Measurements from ENCODE around the gene ADO. TPM values are rescaled to one million over a fixed set of nuclear protein-coding genes. Genes with fewer than 3 reads are reported as not detected.

ADO gene
- total and polyA plus RNA-seq, 2 donors (not counting 3 experiments of a cell fraction or from before 2014, with no cell fraction given): 6.5 to 14.5 TPM

DNA sequence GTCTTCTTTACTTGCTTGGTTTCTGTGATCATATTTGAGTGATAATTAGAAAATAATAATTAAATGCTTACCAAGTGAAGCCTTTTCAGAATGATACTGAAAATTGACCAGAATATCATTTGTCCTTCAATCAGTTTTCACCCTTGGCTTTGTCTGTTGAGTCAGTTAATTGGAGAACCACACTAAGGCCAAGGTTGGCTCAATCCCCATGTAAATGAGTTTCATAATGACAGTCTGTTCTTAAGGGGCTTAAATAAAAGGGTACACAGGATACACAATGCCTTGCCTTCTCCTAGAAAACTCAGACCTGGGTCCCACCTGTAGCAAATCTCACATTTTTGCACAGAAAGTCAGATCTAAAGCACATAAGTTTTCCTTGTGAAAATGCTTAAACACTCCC is 42.9 kb downstream of the ADO start:
- Histone ChIP-seq H3K9me3 (replicated peaks; ENCODE audit: control insufficient read depth, insufficient read depth, low read length) (no peaks in the 10 kb centered on the region), H3K4me2 (ENCODE audit: insufficient read depth, low read length) (no peak overlapping the region), H3K27ac (ENCODE audit: insufficient read depth, low read depth, low read length) (no peak overlapping the region), H3K9ac (replicated peaks; ENCODE audit: extremely low read depth, insufficient read depth, low read length) (no peak overlapping the region), H3K79me2 (ENCODE audit: control insufficient read depth, insufficient read depth, low read length) (no peaks in the 10 kb centered on the region), H3K9me1 (replicated peaks; ENCODE audit: control insufficient read depth, extremely low read depth, insufficient read depth, low read length) (no peaks in the 10 kb centered on the region), H3K4me1 (ENCODE audit: control insufficient read depth, extremely low read depth, insufficient read depth, low read length) (no peaks in the 10 kb centered on the region), H2AFZ (ENCODE audit: low read depth, low read length) (no peak overlapping the region), H3K4me3 (replicated peaks in 1 of 3; ENCODE audit: insufficient read depth in 1 of 3, low read depth in 1 of 3, low read length in 3 of 3) (no peak overlapping the region), H3K36me3 (ENCODE audit: control insufficient read depth in 2 of 2, extremely low read depth in 1 of 2, insufficient read depth in 2 of 2, low read length in 2 of 2) (no peaks in the 10 kb centered on the region), H3K27me3 (ENCODE audit: control insufficient read depth in 2 of 2, insufficient read depth in 2 of 2, low read length in 2 of 2) (no peaks in the 10 kb centered on the region), H4K20me1 (replicated peaks; ENCODE audit: control insufficient read depth, extremely low read depth, insufficient read depth, low read length) (no peaks in the 10 kb centered on the region)
- intact Hi-C loops (cut with micrococcal nuclease): no loop called here
- FAIRE-seq (no peak), DNase-seq (ENCODE audit: low read depth, low spot score) (no peak)
- no TSS peak for BruUV-seq (replicated peaks)
- TF ChIP-seq, protein P1, sequence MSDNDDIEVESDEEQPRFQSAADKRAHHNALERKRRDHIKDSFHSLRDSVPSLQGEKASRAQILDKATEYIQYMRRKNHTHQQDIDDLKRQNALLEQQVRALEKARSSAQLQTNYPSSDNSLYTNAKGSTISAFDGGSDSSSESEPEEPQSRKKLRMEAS (IDR thresholded peaks at IDR 0.05; ENCODE audit: insufficient read depth, insufficient read length): no peak
- TF ChIP-seq MYC (IDR thresholded peaks at IDR 0.05; ENCODE audit: low read depth, low read length): no peak
- TF ChIP-seq, protein P2, sequence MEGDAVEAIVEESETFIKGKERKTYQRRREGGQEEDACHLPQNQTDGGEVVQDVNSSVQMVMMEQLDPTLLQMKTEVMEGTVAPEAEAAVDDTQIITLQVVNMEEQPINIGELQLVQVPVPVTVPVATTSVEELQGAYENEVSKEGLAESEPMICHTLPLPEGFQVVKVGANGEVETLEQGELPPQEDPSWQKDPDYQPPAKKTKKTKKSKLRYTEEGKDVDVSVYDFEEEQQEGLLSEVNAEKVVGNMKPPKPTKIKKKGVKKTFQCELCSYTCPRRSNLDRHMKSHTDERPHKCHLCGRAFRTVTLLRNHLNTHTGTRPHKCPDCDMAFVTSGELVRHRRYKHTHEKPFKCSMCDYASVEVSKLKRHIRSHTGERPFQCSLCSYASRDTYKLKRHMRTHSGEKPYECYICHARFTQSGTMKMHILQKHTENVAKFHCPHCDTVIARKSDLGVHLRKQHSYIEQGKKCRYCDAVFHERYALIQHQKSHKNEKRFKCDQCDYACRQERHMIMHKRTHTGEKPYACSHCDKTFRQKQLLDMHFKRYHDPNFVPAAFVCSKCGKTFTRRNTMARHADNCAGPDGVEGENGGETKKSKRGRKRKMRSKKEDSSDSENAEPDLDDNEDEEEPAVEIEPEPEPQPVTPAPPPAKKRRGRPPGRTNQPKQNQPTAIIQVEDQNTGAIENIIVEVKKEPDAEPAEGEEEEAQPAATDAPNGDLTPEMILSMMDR (IDR thresholded peaks at IDR 0.05; ENCODE audit: extremely low read depth in 1 of 2, insufficient read depth in 1 of 2, low read depth in 1 of 2, low read length in 2 of 2): no peak
- dilution Hi-C loops (cut with MboI; ENCODE audit: extremely low pct_ligation_motif_present, low sequenced_read_pairs): no loop called here
- POLR2A ChIA-PET: no interaction called here
- CTCF ChIA-PET: no interaction called here

DNA sequence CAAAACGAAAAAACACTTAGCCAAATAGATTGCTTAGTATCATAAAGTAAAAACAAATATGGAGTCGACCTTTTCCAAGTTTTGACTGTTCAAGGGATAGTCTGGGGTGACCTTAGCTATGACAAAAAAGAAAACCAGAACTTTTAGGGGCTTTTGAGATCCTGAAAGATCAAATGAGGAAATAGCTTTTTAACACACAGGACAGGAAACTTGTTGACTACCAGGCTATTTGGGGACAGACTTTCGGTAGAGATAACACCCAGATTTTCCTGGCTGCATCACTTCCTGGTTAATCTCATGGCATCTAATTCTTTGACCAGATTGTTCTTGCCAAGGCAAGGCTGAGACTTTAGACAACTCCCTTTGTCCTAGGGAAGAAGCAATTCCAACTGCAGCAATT is 46.1 kb downstream of the ADO start:
- H3K4me3 ChIP-seq (replicated peaks in 1 of 3; ENCODE audit: insufficient read depth in 1 of 3, low read depth in 1 of 3, low read length in 3 of 3): no peak overlapping the region
- TF ChIP-seq POLR2A (IDR thresholded peaks at IDR 0.05; ENCODE audit: low read depth, low read length) (no peak), GATA2 (IDR thresholded peaks at IDR 0.05; ENCODE audit: insufficient read depth, insufficient read length, low read depth, low read length) (no peak), FOS (IDR thresholded peaks at IDR 0.05; ENCODE audit: borderline replicate concordance, insufficient read depth, low read length) (no peak), EZH2 (IDR thresholded peaks at IDR 0.05; ENCODE audit: borderline replicate concordance, low read depth, low read length, severe bottlenecking) (no peak), POLR2AphosphoS5 (IDR thresholded peaks at IDR 0.05; ENCODE audit: insufficient read depth, low read depth, low read length) (no peak), MYC (IDR thresholded peaks at IDR 0.05; ENCODE audit: low read depth, low read length) (no peak), JUN (IDR thresholded peaks at IDR 0.05; ENCODE audit: borderline replicate concordance, insufficient read depth, insufficient read length, low read depth) (no peak)
- TF ChIP-seq, protein P2 (IDR thresholded peaks at IDR 0.05; ENCODE audit: extremely low read depth in 1 of 2, insufficient read depth in 1 of 2, low read depth in 1 of 2, low read length in 2 of 2): no peak
- TF ChIP-seq, protein P1 (IDR thresholded peaks at IDR 0.05; ENCODE audit: insufficient read depth, insufficient read length): no peak
- no peak overlapping the region for H2AFZ ChIP-seq (ENCODE audit: low read depth, low read length)
- CTCF ChIA-PET: no interaction called here
- dilution Hi-C loops (cut with MboI; ENCODE audit: extremely low pct_ligation_motif_present, low sequenced_read_pairs) (no loop called here), intact Hi-C loops (cut with micrococcal nuclease) (no loop called here)
- H3K9me3 ChIP-seq (replicated peaks; ENCODE audit: control insufficient read depth, insufficient read depth, low read length): no peaks in the 10 kb centered on the region
- no TSS peak for BruUV-seq (replicated peaks)
- POLR2A ChIA-PET: no interaction called here
- DNase-seq (ENCODE audit: low read depth, low spot score) (no peak), FAIRE-seq (no peak)
- no peak overlapping the region for H3K4me2 ChIP-seq (ENCODE audit: insufficient read depth, low read length)
- no peaks in the 10 kb centered on the region for H3K9me1 ChIP-seq (replicated peaks; ENCODE audit: control insufficient read depth, extremely low read depth, insufficient read depth, low read length)
- no peaks in the 10 kb centered on the region for H4K20me1 ChIP-seq (replicated peaks; ENCODE audit: control insufficient read depth, extremely low read depth, insufficient read depth, low read length)
- no peaks in the 10 kb centered on the region for H3K27me3 ChIP-seq (ENCODE audit: control insufficient read depth in 2 of 2, insufficient read depth in 2 of 2, low read length in 2 of 2)
- no peaks in the 10 kb centered on the region for H3K36me3 ChIP-seq (ENCODE audit: control insufficient read depth in 2 of 2, extremely low read depth in 1 of 2, insufficient read depth in 2 of 2, low read length in 2 of 2)
- H3K27ac ChIP-seq (ENCODE audit: insufficient read depth, low read depth, low read length): no peak overlapping the region
- no peaks in the 10 kb centered on the region for H3K79me2 ChIP-seq (ENCODE audit: control insufficient read depth, insufficient read depth, low read length)
- no peak overlapping the region for H3K9ac ChIP-seq (replicated peaks; ENCODE audit: extremely low read depth, insufficient read depth, low read length)
- no peaks in the 10 kb centered on the region for H3K4me1 ChIP-seq (ENCODE audit: control insufficient read depth, extremely low read depth, insufficient read depth, low read length)
